DOHH2 (cell line): ENCODE measurements around the gene ATP8A2.

Source experiments
- H3F3A ChIP-seq: fragments of 200-600 bp; sonication (generic), shearing (Covaris generic); 2 replicates; pipeline ENCODE4 v1.6.0; 2016; ENCODE audit warnings: antibody characterized with exemption, mild to moderate bottlenecking; ENCODE audit not compliant: control insufficient read depth, insufficient read depth
- H3K27ac ChIP-seq: fragments of 200-600 bp; sonication (generic); 2 replicates; pipeline ENCODE4 v1.5.1; 2014; ENCODE audit warnings: low read depth, mild to moderate bottlenecking, low read length, moderate library complexity
- H3K27me3 ChIP-seq: fragments of 200-600 bp; sonication (generic); 2 replicates; pipeline ENCODE4 v1.6.1; 2014; ENCODE audit warnings: mild to moderate bottlenecking, low read length, mixed read lengths; ENCODE audit not compliant: control insufficient read depth
- H3K36me3 ChIP-seq: fragments of 200-600 bp; sonication (generic); 2 replicates; pipeline ENCODE4 v1.6.1; 2014; ENCODE audit warnings: mild to moderate bottlenecking, low read length, moderate library complexity, mixed read lengths; ENCODE audit not compliant: control insufficient read depth
- H3K4me1 ChIP-seq: fragments of 200-600 bp; sonication (generic); 2 replicates; pipeline ENCODE4 v1.6.1; 2014; ENCODE audit warnings: mild to moderate bottlenecking, low read length, mixed read lengths; ENCODE audit not compliant: control insufficient read depth
- H3K4me2 ChIP-seq: fragments of 200-600 bp; sonication (generic); 2 replicates; pipeline ENCODE4 v1.6.0; 2014; ENCODE audit warnings: mild to moderate bottlenecking, low read length, moderate library complexity
- H3K4me3 ChIP-seq: fragments of 200-600 bp; sonication (generic); 2 replicates; pipeline ENCODE4 v1.5.1; 2014; ENCODE audit warnings: mild to moderate bottlenecking, low read length, mixed read lengths
- H3K79me2 ChIP-seq: fragments of 200-600 bp; sonication (generic); 2 replicates; pipeline ENCODE4 v1.6.1; 2014; ENCODE audit warnings: mild to moderate bottlenecking, low read length, mixed read lengths; ENCODE audit not compliant: control insufficient read depth
- H3K9me2 ChIP-seq: fragments of 200-600 bp; sonication (generic); replicated peaks from 2 replicates; pipeline ENCODE4 v1.6.1; 2014; ENCODE audit warnings: mild to moderate bottlenecking, low read length, mixed read lengths; ENCODE audit not compliant: control insufficient read depth
- H3K9me3 ChIP-seq: fragments of 200-600 bp; sonication (generic); 2 replicates; pipeline ENCODE4 v1.6.1; 2014; ENCODE audit warnings: antibody characterized with exemption, low read length, mixed read lengths; ENCODE audit not compliant: control insufficient read depth, insufficient read depth
- H4K20me1 ChIP-seq: fragments of 200-600 bp; sonication (generic); 2 replicates; pipeline ENCODE4 v1.6.0; 2014; ENCODE audit warnings: low read depth, mild to moderate bottlenecking, antibody characterized with exemption, low read length, moderate library complexity; ENCODE audit not compliant: control insufficient read depth, insufficient read depth
- CTCF ChIP-seq: fragments of 200-600 bp; sonication (generic); IDR thresholded peaks from one replicate; pipeline ENCODE4 v1.5.1; 2014; ENCODE audit warnings: antibody characterized with exemption, mild to moderate bottlenecking, low read depth, low read length; ENCODE audit not compliant: poor library complexity, severe bottlenecking
- EZH2phosphoT487 ChIP-seq: fragments of 200-600 bp; sonication (generic); IDR thresholded peaks from 2 replicates; pipeline ENCODE4 v1.6.1; 2017; ENCODE audit warnings: borderline replicate concordance, mild to moderate bottlenecking, antibody characterized with exemption, low read length, moderate library complexity, mixed read lengths

The ATP8A2 gene

DNA sequence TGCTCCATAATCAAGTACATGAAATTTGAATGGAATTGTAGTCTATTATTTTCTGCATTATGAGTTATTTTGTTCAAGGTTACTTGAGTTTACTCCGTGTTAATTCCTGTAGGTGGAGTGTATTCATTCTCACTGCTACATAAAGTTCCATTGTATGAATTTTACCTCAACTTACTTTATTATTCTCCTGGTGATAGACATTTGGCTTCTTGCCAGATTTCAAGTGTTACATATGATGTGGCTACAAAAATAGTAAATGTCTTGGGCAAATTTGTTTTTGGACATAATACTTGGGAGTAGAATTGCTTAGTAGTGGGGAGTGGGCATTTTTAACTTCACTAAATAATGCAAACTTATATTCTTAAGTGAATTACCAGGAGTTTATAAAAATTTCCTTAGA lies 351.1 kb downstream of the ATP8A2 start:
- H3K9me3 ChIP-seq = no peaks in the 10 kb centered on the region
- no peaks in the 10 kb centered on the region for H3K27me3 ChIP-seq
- no peak overlapping the region for H3K4me2 ChIP-seq
- H3K36me3 ChIP-seq = no peaks in the 10 kb centered on the region
- no peaks in the 10 kb centered on the region for H3K9me2 ChIP-seq
- no peaks in the 10 kb centered on the region for H4K20me1 ChIP-seq
- H3K4me1 ChIP-seq = no peaks in the 10 kb centered on the region
- H3K4me3 ChIP-seq = no peak overlapping the region
- no peaks in the 10 kb centered on the region for H3F3A ChIP-seq
- no peaks in the 10 kb centered on the region for H3K79me2 ChIP-seq
- H3K27ac ChIP-seq = no peak overlapping the region
- TF ChIP-seq CTCF (no peak), EZH2phosphoT487 (no peak)

DNA sequence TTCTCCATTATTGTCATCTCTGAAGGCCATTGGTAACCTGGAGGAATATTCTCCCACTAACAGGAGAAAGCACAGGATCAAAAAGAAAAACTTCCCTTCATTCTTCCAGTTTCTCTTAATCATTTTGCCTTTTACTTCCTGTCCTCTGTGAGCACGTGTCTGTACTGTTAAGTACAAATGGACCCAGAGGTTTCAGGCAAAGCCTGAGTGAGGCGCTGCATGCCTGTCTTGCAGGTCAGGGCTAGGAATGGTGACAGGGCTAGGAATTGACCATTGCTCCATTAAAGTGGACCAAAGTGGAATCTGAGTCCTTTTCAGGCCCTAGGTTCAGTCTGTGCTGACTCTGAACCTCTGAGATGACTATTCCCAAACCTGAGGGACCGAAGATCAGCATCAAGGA lies 353.3 kb downstream of the ATP8A2 start:
- Histone ChIP-seq H3K9me2 (no peaks in the 10 kb centered on the region), H3K27ac (no peak overlapping the region), H4K20me1 (no peaks in the 10 kb centered on the region), H3K79me2 (no peaks in the 10 kb centered on the region), H3K36me3 (no peaks in the 10 kb centered on the region), H3K9me3 (no peaks in the 10 kb centered on the region), H3K4me1 (no peaks in the 10 kb centered on the region), H3K27me3 (no peaks in the 10 kb centered on the region), H3F3A (no peaks in the 10 kb centered on the region), H3K4me3 (no peak overlapping the region), H3K4me2 (no peak overlapping the region)
- TF ChIP-seq CTCF (no peak), EZH2phosphoT487 (no peak)

- H3K4me1 ChIP-seq = no peaks in the 10 kb centered on the region
- no peaks in the 10 kb centered on the region for H3K9me3 ChIP-seq
- H3K79me2 ChIP-seq = no peaks in the 10 kb centered on the region
- H3K36me3 ChIP-seq = no peaks in the 10 kb centered on the region
- no peaks in the 10 kb centered on the region for H4K20me1 ChIP-seq
- no peak overlapping the region for H3K4me2 ChIP-seq
- no peak overlapping the region for H3K27ac ChIP-seq
- H3F3A ChIP-seq = no peaks in the 10 kb centered on the region
- H3K9me2 ChIP-seq = no peaks in the 10 kb centered on the region
- H3K4me3 ChIP-seq = no peak overlapping the region
- H3K27me3 ChIP-seq = no peaks in the 10 kb centered on the region
- no peak for TF ChIP-seq EZH2phosphoT487
- no peak for TF ChIP-seq CTCF
Observed at GRCh38 chr13:25727250-25727649, 355.5 kb downstream of the ATP8A2 start.

GRCh38 chr13:25727810-25728209 lies 356.0 kb downstream of the ATP8A2 start:
- no peaks in the 10 kb centered on the region for H3K27me3 ChIP-seq
- TF ChIP-seq EZH2phosphoT487 (no peak), CTCF (no peak)
- no peak overlapping the region for H3K4me2 ChIP-seq
- H3K4me1 ChIP-seq = no peaks in the 10 kb centered on the region
- H3K27ac ChIP-seq = no peak overlapping the region
- H3K9me2 ChIP-seq = no peaks in the 10 kb centered on the region
- no peak overlapping the region for H3K4me3 ChIP-seq
- H4K20me1 ChIP-seq = no peaks in the 10 kb centered on the region
- H3F3A ChIP-seq = no peaks in the 10 kb centered on the region
- no peaks in the 10 kb centered on the region for H3K79me2 ChIP-seq
- H3K9me3 ChIP-seq = no peaks in the 10 kb centered on the region
- no peaks in the 10 kb centered on the region for H3K36me3 ChIP-seq
